Stimulated activated CD4-positive, alpha-beta T cell treated with anti-CD3 and anti-CD28 coated beads, Interleukin-1b, Interleukin-23, amount 100 ng/mL, for 24 hours (primary cell): ENCODE data around the gene TBC1D7.

Experiments
- DNase-seq, 4 experiments: peaks; one replicate each; pipeline ENCODE4 v3.0.0-alpha.2; 2020; ENCODE audit warnings: low read depth in 4 of 4, low spot score in 1 of 4

Gene TBC1D7

GRCh38 chr6:13357551-13358075 is 29.3 kb upstream of the TBC1D7 start:
- no peak for DNase-seq

GRCh38 chr6:13355999-13356785 is 27.9 kb upstream of the TBC1D7 start:
- DNase-seq = peak in 1 of 4 experiments; percentile 16

DNA sequence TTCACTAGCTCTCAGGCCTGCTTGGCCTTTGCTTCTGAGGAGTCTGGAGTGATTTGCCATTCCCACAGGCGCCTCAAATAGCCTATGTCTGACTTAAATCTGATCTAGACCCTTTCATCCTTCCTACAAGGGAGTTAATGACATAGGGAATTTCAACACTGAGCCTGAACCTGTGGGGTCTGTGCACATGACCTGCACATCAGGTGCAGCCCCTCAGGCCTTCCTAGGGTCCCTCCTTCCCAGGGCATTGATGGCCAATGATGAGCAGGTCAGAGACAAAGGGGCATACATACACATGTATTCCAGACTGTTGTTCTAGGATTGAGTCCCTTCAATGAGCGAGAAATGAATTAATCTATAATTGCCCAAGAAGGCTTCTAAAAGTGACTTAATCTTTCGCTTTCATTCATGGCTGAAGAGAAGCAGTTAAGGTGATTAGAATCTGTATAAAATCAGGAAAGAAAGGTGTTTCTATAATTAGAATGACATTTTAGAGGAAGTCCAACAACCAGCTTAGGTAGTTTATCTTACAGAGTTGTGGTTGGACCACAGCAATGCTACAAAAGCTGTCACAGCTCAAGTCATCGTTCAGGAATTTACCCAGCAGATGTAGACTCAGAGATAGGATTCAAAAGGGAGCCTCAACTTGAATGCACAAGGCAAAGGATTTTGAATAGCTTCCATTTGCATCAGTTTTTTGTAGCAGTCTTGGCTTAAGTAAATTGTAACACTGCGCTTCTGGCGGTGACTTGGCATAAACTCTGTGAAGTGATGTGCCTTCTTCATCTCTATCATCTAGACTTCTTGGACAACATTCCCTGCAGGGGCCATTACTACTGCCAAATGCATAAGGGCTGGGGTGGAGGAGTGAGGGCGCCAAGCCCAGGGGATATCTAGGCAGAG is 27.0 kb upstream of the TBC1D7 start:
- DNase-seq = no peak

DNA sequence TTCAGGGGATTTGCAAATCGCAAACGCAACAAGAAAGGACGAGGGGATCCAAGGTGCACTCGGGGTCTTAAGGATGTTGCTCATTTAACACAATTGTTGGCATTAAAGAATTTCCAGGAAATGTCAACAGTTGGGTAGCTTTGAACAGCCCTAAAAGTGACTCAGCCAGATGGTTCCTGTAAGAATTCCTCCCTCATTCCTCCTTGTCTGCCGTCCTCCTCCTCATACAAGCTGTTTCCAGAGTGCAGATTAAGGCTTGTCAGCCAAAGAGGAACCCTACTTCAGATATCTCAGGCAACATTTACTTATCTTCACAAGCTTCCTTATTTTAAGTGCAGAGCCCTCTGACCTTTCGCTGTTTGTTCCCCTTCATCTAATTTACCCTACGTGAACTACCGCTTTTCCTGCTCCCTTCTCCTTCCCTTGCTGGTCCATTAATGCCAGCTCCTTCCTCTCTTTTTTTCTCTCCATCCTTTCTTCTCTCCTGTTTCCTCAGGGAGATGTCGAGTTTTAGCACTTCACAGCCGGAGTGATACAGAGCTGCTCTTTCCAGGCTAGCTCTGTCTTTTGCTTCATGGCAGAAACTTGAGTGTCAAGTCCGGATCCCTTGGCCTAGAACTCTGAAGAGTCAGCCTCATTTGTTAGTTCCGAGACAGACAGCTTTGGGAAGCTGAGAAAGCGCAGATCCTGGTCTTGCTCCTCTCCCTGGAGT is 26.1 kb upstream of the TBC1D7 start:
- no peak for DNase-seq

- no peak for DNase-seq
Measured at GRCh38 chr6:13352165-13352564, 23.8 kb upstream of the TBC1D7 start.

GRCh38 chr6:13351271-13351670 is 22.9 kb upstream of the TBC1D7 start:
- DNase-seq = no peak

DNA sequence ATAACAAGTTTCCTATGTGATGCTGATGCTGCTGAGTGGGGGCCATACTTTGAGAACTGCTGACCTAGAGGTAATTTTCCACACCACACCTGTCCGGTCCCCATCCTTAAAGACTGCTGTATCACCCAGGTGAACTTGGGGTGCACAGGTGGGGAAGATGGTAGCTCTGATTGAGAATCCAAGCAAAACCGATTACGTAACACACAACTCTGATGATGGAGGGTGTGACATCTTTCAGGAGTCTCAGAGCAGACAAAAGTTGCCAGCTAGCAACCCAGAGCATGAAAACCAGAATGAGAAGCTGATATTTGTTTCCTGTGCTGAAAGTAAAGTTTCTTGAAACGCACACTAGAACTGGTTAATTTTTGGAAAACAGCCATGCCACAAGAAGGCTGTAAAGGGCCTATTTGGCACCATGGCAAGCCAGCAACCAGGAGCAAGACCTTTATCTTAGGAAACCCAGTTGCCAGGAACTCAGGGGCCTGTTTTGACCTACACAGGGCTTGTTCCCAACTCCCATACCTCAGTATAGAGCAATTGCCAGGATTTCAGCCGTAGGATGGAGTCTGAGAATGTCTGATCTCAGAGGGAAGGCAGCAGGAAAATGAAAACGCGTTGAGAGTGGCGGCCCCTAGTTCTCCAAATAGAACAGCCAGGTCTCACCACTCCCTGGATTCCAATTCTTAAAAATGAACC is 21.6 kb upstream of the TBC1D7 start:
- no peak for DNase-seq

- DNase-seq = no peak
Measured at GRCh38 chr6:13348334-13349113, 20.2 kb upstream of the TBC1D7 start.

DNA sequence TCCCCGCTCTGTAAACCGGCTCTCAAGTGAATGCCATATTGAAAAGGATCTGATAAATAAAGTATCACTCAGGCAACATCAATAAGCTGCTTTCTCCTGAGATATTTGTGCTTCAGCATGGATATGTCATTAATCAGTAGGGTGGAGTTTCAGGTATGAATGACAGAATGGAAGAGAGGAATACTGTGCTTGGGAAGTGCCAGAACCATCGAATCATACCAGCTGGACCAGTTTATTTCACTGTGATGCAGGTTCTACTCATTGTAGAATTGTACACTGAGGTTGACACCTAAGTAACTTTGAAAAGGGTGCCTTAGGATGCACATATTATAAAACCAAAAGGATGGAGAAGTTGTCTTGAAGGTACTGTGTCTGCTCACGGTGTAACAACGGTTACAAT is 17.9 kb upstream of the TBC1D7 start:
- no peak for DNase-seq

GRCh38 chr6:13342414-13343019 is 14.2 kb upstream of the TBC1D7 start:
- DNase-seq = no peak

GRCh38 chr6:13339863-13340630 is 11.7 kb upstream of the TBC1D7 start:
- no peak for DNase-seq

DNA sequence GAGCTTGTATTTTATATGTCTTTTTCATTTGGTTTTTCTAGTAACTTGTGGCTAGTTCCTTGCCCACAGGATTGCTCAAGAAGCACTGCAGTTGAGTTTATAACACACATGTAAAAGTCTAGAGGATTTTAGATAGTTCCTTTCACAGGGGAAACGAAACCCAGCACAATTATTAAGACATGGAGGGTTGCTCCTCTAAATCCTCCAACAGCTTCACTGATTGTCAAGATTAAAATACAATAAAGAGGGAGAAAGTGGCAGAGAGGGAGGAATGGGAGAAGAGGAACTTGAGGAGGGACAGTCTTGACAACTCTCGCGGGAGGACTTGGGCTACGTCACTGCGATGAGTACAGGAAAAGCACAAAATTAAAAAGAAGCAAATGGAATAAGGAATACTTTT is 9.7 kb upstream of the TBC1D7 start:
- no peak for DNase-seq

DNA sequence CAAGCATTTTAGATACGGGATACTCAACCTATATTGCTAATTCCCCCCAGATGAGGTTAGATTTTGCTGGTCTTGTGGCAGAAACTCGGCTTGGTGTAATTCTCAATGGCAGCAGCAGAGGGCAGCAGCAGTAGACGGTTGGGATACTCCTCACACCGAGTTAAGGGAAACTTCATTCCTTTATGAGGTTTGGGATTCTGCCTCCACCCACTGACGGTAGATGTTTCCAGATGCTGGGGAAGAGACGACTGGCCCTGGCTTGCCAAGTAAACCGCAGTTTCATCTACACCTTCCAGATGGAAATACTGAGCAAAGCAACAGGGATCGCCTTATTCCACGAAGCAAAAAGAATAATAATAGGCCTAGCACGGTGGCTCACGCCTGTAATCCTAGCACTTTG is 8.2 kb upstream of the TBC1D7 start:
- DNase-seq = peak; percentile 57 to 76 (median 67)

DNA sequence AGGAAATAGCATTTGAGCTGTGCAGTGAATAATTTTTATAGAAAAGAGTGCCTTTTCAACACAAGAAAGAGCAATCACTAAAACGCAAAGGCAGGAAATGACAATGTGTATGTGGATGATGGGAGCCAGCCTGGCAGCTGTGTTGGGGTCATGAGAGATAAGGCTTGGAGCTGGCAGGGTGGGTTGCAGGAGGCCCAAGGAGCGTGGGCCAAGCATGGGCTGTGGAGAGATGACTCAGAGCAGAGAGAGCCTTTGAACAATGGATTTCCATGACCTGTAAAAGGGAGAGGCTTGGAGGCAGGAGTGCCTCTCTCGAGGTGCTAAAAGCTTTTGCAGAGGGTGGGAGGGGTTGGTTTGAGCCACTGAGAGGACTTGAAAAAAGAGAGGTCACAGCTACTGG is 6.6 kb upstream of the TBC1D7 start:
- no peak for DNase-seq

GRCh38 chr6:13332349-13332706 is 4.0 kb upstream of the TBC1D7 start:
- DNase-seq = no peak

DNA sequence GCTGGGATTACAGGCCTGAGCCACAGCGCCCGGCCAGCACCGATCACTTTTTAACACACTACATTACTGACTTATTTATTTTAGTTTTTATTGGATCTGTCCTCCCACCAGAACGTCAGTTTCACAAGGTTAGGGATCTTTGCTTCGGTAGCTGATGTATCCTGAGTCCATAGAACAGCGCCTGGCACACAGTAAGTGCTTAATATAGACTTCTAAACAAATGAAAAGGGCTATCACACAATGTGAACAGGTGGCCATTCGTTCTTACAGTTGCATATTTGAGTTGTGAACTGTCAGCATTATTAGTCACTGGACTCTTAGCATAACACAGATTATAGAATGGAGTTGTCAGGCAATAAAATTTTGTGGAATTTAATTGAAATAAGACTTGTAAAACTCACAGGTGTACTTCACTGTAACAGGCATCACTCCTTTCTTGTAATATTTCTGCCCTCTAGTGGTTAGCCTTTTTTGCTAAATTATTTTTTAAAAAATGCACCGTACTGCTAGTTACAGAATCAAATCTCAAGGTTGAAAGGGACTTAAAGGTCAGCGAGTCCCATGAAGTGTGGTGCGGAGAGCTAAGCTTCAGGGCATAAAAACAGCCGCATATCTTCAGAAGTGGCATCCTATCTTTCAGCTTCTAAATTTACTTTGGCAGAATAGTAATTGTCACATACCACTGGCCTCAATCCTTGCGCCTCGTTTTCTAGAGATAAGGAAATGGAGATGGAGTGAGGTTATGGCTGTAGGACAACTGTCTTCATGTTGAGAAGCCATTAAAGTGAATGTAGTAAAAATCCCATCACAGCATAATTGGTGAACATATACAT is 3.4 kb upstream of the TBC1D7 start:
- no peak for DNase-seq

DNA sequence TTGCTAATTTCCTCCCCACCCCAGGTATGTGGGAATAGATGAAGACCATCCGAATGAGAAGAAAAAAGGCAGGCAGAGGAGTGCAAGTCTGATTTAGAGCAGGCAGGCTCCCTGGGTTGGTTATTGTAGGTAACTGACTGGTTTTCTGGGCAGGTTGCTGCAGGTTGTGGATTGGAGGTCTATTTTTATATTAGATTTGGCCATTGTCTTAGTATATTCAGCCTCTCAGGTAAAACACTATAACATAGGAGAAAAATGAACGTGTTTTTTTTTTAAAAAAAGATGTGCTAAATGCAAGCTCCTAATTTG is 492 bp upstream of the TBC1D7 start:
- no peak for DNase-seq

DNA sequence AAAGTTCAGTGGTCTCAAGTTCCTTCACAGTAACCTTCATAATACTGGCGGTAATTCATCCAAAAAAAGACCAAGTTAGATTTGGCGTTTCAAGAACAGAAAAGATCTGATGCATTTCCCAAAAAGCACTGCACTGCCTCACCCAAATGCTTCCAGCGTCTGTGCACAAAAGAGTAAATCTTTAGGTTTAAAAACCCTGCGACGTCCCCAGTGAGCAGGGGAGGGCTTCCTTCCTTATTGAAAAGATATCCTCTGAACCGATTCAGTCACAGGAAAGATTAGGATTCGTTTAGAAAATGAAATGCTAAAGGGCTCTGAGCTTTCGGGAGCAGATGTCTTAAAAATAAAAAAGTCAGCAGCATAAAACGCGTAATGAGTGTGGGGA is 654 bp downstream of the TBC1D7 start:
- DNase-seq = no peak
